Measurements from ENCODE around the gene HOXA4. TPM values are rescaled to one million over a fixed set of nuclear protein-coding genes. Genes with fewer than 3 reads are reported as not detected.

Gene HOXA4

DNA sequence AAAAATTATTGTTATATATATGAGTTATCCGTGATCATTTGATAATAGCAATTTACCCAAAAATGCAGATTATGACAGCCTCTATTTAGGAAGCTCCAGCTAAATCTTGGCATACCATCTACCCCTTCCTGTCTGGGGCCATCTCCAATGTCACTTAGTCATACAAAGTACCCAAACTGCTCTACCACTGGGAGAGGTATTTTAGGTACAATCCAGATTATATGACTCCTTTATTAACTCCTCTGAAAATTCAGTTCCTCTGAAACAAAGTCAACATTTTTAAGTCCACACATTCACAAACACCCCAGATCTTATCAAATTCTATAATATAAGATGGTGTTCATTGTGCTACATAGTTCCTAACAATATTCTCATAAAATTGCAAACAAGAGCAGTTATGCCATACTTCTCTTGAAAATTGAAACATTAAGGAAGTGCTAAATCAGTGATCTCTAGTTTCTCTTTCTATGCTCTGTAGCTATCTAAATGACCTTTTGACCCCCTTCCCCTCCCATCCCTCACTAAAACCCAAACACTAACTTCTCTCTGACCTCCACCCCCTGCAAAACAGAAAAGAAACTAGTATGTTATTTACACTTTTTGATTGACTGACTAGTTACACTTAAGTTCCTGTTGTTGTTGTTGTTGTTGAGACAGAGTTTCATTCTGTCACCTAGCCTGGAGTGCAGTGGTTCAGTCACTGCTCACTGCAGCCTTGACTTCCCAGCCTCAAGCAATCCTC, 51.2 kb downstream of the HOXA4 start:
- Histone ChIP-seq H3K18ac (ENCODE audit: low read depth in 1 of 2, low read length in 2 of 2) (no peak overlapping the region), H3K14ac (ENCODE audit: low read length in 2 of 2) (no peak overlapping the region), H2AK5ac (ENCODE audit: low read length, severe bottlenecking) (no peak overlapping the region), H2AFZ (ENCODE audit: low read depth, low read length) (no peak overlapping the region), H3K9me3 (ENCODE audit: control insufficient read depth, low read length) (no peaks in the 10 kb centered on the region), H2BK12ac (ENCODE audit: low read length in 2 of 2) (no peak overlapping the region), H3K4me3 (ENCODE audit: insufficient read depth in 1 of 2, low read depth in 1 of 2, low read length in 2 of 2) (no peak overlapping the region), H3K4me2 (ENCODE audit: low read length, poor library complexity, severe bottlenecking) (no peak overlapping the region), H2BK15ac (ENCODE audit: low read depth, poor library complexity, severe bottlenecking) (no peak overlapping the region), H4K91ac (ENCODE audit: low read length) (no peak overlapping the region), H4K8ac (ENCODE audit: low read length) (no peak overlapping the region), H3K4ac (ENCODE audit: low read depth in 1 of 2, low read length in 2 of 2) (no peak overlapping the region), H3K27me3 (ENCODE audit: control insufficient read depth in 1 of 2, insufficient read depth in 1 of 2, low read length in 2 of 2) (no peaks in the 10 kb centered on the region), H3K9ac (ENCODE audit: low read length) (no peak overlapping the region), H3K23ac (ENCODE audit: low read length in 2 of 2) (no peak overlapping the region), H2BK5ac (ENCODE audit: low read depth, low read length, poor library complexity, severe bottlenecking) (no peak overlapping the region), H2BK120ac (ENCODE audit: low read depth, low read length) (no peak overlapping the region), H3K4me1 (ENCODE audit: control insufficient read depth, insufficient read depth, low read depth, low read length) (peaks cover 2% of the 10 kb centered on the region), H3K36me3 (ENCODE audit: control insufficient read depth in 1 of 2, insufficient read depth in 2 of 2, low read depth in 1 of 2, low read length in 2 of 2) (no peaks in the 10 kb centered on the region), H3K27ac (ENCODE audit: low read length, poor library complexity, severe bottlenecking) (no peak overlapping the region), H3K79me1 (replicated peaks; ENCODE audit: low read length, poor library complexity, severe bottlenecking) (no peaks in the 10 kb centered on the region)
- DNase-seq, result no peak
- 80% methylated on average over 1 of the region's 1 CpG for WGBS

DNA sequence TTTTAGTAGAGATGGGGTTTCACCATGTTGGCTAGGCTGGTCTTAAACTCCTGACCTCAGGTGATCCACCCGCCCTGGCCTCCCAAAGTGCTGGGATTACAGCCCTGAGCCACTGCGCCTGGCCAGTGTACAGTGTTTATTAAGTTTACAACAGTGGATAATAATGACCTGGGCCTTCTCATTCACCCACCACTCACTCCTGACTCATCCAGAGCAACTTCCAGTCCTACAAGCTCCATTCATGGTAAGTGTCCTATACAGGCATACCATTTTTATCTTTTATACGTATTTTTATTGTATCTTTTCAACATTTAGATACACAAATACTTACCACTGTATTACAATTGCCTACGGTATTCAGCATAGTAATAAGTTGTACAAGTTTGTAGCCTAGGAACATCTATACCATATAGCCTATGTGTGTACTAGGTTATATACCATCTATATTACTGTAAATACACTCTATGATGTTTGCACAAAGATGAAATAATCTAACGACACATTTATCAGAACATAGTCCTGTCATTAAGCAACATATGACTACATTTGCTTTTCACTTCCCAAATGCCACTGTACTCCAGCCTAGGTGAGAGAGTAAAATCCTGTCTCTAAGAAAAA, 51.8 kb downstream of the HOXA4 start:
- Histone ChIP-seq H3K27ac (ENCODE audit: low read length, poor library complexity, severe bottlenecking) (no peak overlapping the region), H3K4me3 (ENCODE audit: insufficient read depth in 1 of 2, low read depth in 1 of 2, low read length in 2 of 2) (no peak overlapping the region), H2AK5ac (ENCODE audit: low read length, severe bottlenecking) (no peak overlapping the region), H4K91ac (ENCODE audit: low read length) (no peak overlapping the region), H3K4me1 (ENCODE audit: control insufficient read depth, insufficient read depth, low read depth, low read length) (peaks cover 2% of the 10 kb centered on the region), H3K9ac (ENCODE audit: low read length) (no peak overlapping the region), H3K36me3 (ENCODE audit: control insufficient read depth in 1 of 2, insufficient read depth in 2 of 2, low read depth in 1 of 2, low read length in 2 of 2) (no peaks in the 10 kb centered on the region), H3K14ac (ENCODE audit: low read length in 2 of 2) (no peak overlapping the region), H4K8ac (ENCODE audit: low read length) (no peak overlapping the region), H2BK5ac (ENCODE audit: low read depth, low read length, poor library complexity, severe bottlenecking) (no peak overlapping the region), H2BK120ac (ENCODE audit: low read depth, low read length) (no peak overlapping the region), H3K27me3 (ENCODE audit: control insufficient read depth in 1 of 2, insufficient read depth in 1 of 2, low read length in 2 of 2) (no peaks in the 10 kb centered on the region), H2BK12ac (ENCODE audit: low read length in 2 of 2) (no peak overlapping the region), H3K4me2 (ENCODE audit: low read length, poor library complexity, severe bottlenecking) (no peak overlapping the region), H2BK15ac (ENCODE audit: low read depth, poor library complexity, severe bottlenecking) (no peak overlapping the region), H2AFZ (ENCODE audit: low read depth, low read length) (no peak overlapping the region), H3K18ac (ENCODE audit: low read depth in 1 of 2, low read length in 2 of 2) (no peak overlapping the region), H3K4ac (ENCODE audit: low read depth in 1 of 2, low read length in 2 of 2) (no peak overlapping the region), H3K79me1 (replicated peaks; ENCODE audit: low read length, poor library complexity, severe bottlenecking) (no peaks in the 10 kb centered on the region), H3K9me3 (ENCODE audit: control insufficient read depth, low read length) (no peaks in the 10 kb centered on the region), H3K23ac (ENCODE audit: low read length in 2 of 2) (no peak overlapping the region)
- no peak for DNase-seq
- 97% methylated on average over 3 of the region's 5 CpGs for WGBS

Small RNA genes lying within 50 kb of the gene (small RNA-seq; reads per million reads assigned to genes)
- gene AC004080.5 (ENCODE audit: low read depth) (not detected), gene RF01977 (ENCODE audit: low read depth) (not detected)
